ENCODE measurements around the gene ATP8A1. TPM values are rescaled to one million over a fixed set of nuclear protein-coding genes. Genes with fewer than 3 reads are reported as not detected.
"Not testable (repeated sequence)": the region's sequence is repeated elsewhere in the genome, so short reads cannot be mapped to it uniquely, and the experiment has no call there.

Gene ATP8A1
- total RNA-seq, 8 experiments from 2014 or later, result 1.1 to 44.1 (median 31.6) TPM

DNA sequence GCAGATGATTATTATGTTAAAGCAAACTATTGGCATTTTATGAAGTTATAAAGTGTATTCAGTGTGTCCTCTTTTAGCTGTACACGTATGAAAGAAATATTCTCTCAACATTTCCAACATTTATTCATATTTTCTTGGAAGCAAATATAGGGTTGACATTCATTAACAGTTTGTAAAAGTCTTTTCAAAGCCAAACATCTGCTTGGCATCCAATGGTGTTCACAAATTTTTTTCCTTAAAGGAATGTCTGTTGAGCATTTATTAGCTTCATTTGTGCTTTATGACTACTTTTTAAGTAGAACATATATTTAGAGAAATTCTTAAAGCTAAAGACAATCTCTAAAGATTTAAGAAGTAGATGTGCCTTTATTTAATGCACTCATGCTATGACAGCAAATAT, 176.6 kb downstream of the ATP8A1 start:
- Histone ChIP-seq H3K4me1 (replicated peaks in 1 of 2) (peaks cover 24 to 33% of the 10 kb centered on the region in 2 donors), H3K27ac (no peak overlapping the region), H3K4me3 (no peak overlapping the region)
- WGBS, 10 experiments, result 6 to 100% (median 91%) methylated on average over 1 of the region's 1 CpG; no CpG with 5 or more reads in 1 of the 10 experiments
- no peak for ATAC-seq (replicated peaks in 6 of 8)
- in situ Hi-C loops (cut with MboI; ENCODE audit: low pct_unique_long_range_greater_than_20kb in 2 of 9, low sequenced_read_pairs in 9 of 9, unreplicated experiment in 9 of 9), result no loop called here

- peaks cover 23% of the 10 kb centered on the region in 2 donors for H3K4me1 ChIP-seq (replicated peaks in 1 of 2)
- in situ Hi-C loops (cut with MboI; ENCODE audit: low pct_unique_long_range_greater_than_20kb in 2 of 9, low sequenced_read_pairs in 9 of 9, unreplicated experiment in 9 of 9), result no loop called here
- peak in 3 of 8 experiments; percentile 78 to 90 (median 78) for ATAC-seq (replicated peaks in 6 of 8)
- H3K4me3 ChIP-seq, result no peak overlapping the region
- H3K27ac ChIP-seq, result no peak overlapping the region
These were observed 178.0 kb downstream of the ATP8A1 start for GRCh38 chr4:42478946-42479345.

GRCh38 chr4:42478509-42478908, 178.4 kb downstream of the ATP8A1 start:
- Histone ChIP-seq H3K27ac (no peak overlapping the region), H3K4me3 (no peak overlapping the region), H3K4me1 (replicated peaks in 1 of 2) (peaks cover 19% of the 10 kb centered on the region in 2 donors)
- 62 to 100% (median 82%) methylated on average over 1 to 2 of the region's 2 CpGs; no CpG with 5 or more reads in 4 of the 10 experiments for WGBS, 10 experiments
- in situ Hi-C loops (cut with MboI; ENCODE audit: low pct_unique_long_range_greater_than_20kb in 2 of 9, low sequenced_read_pairs in 9 of 9, unreplicated experiment in 9 of 9), result no loop called here
- ATAC-seq (replicated peaks in 6 of 8), result no peak

DNA sequence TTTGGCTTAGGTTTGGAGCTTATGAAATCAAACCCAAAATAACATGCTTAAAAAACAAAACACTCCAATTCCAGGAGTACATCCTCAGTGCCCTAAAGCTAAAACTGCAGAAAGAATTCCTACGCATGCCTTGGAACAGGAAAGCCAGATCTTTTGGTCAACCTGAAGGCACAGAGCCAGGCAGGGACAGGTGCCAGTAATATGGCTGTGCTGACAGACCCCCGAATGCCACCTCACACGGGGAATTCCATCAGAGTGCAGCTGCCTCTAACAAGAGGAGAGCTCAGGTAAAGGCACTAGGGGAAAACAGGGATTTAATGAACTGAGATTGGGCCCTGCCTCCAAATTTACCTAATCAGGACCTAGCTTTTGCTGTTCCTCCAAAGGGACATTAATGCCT, 182.5 kb downstream of the ATP8A1 start:
- no peak for ATAC-seq (replicated peaks in 6 of 8)
- no peak overlapping the region for H3K4me3 ChIP-seq
- 18 to 92% (median 44%) methylated on average over 2 to 3 of the region's 3 CpGs; no CpG with 5 or more reads in 3 of the 10 experiments for WGBS, 10 experiments
- H3K27ac ChIP-seq, result no peak overlapping the region
- in situ Hi-C loops (cut with MboI; ENCODE audit: low pct_unique_long_range_greater_than_20kb in 2 of 9, low sequenced_read_pairs in 9 of 9, unreplicated experiment in 9 of 9), result no loop called here
- no peaks in the 10 kb centered on the region for H3K4me1 ChIP-seq (replicated peaks in 1 of 2)

DNA sequence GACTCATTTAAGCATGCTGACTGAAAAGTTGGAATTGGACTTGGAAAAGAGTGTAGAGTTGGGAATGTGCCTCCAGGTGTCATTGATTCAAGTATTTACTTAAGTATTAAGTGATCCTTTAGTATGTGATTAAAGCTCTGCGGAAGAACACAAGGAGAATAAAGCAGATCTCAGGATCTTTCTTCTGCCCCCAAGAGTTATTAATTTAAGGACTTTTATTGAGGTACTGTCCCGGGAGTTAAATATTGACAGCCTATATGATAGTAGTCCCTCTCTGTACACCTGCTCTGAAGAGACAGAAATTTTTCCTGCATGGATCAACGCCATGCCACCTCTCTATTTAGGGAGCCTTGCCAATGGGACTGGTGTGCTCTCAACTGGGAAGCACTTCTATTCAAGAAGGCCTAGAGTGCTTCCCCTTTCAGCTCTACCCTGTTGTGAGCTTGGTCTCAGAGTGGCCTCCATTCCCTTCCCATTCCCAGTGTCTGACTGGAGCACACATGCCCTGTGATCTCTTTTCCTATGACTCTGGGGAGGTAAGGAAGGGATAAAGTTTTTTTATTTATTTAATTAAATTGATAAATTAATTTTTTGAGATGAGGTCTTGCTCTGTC, 183.7 kb downstream of the ATP8A1 start:
- no peak overlapping the region for H3K27ac ChIP-seq
- in situ Hi-C loops (cut with MboI; ENCODE audit: low pct_unique_long_range_greater_than_20kb in 2 of 9, low sequenced_read_pairs in 9 of 9, unreplicated experiment in 9 of 9), result no loop called here
- H3K4me3 ChIP-seq, result no peak overlapping the region
- no peaks in the 10 kb centered on the region for H3K4me1 ChIP-seq (replicated peaks in 1 of 2)
- 20 to 100% (median 91%) methylated on average over 1 to 3 of the region's 3 CpGs; no CpG with 5 or more reads in 1 of the 10 experiments for WGBS, 10 experiments
- no peak for ATAC-seq (replicated peaks in 6 of 8)

DNA sequence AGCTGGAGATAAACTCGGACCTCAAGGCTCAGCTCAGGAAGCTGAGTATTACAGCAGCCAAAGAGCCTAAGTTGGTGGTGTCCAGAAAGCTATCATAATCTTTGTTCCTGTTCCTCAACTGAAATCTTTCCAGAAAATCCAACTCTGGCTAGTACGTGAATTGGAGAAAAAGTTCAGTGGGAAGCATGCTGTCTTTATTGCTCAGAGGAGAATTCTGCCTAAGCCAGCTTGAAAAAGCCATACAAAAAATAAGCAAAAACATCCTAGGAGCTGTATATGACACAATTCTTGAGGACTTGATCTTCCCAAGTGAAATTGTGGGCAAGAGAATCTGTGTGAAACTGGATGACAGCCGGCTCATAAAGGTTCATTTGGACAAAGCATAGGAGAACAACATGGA, 185.0 kb downstream of the ATP8A1 start:
- Histone ChIP-seq H3K27ac (no peak overlapping the region), H3K4me1 (replicated peaks in 1 of 2) (peaks cover 0 to 5% of the 10 kb centered on the region in 2 donors), H3K4me3 (no peak overlapping the region)
- WGBS, 10 experiments, result 31 to 100% (median 66%) methylated on average over 2 to 3 of the region's 3 CpGs; no CpG with 5 or more reads in 2 of the 10 experiments
- ATAC-seq (replicated peaks in 6 of 8), result no peak
- in situ Hi-C loops (cut with MboI; ENCODE audit: low pct_unique_long_range_greater_than_20kb in 2 of 9, low sequenced_read_pairs in 9 of 9, unreplicated experiment in 9 of 9), result no loop called here

DNA sequence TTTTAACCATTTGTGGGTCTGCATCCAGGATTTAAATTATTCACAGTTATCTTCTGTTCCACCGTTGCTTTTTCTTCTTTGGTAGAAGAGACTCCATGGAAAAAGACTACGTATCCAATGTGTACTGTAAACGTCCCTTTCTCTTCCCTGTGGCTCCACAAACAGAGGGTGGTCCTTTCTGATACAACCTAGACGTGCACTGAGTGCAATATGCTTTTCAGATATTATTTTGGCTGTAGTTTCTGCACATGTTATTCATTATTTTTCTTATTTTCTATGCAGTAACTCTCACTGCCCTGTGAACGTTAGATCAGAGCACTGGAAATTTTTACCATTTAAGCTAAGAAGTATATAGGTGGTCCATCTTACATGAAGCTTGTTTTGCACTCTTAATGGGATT, 186.9 kb downstream of the ATP8A1 start:
- in situ Hi-C loops (cut with MboI; ENCODE audit: low pct_unique_long_range_greater_than_20kb in 2 of 9, low sequenced_read_pairs in 9 of 9, unreplicated experiment in 9 of 9), result no loop called here
- H3K4me3 ChIP-seq, result no peak overlapping the region
- ATAC-seq (replicated peaks in 6 of 8), result no peak
- peaks cover 0 to 5% of the 10 kb centered on the region in 2 donors for H3K4me1 ChIP-seq (replicated peaks in 1 of 2)
- 17 to 86% (median 66%) methylated on average over 1 to 5 of the region's 5 CpGs; no CpG with 5 or more reads in 2 of the 10 experiments for WGBS, 10 experiments
- no peak overlapping the region for H3K27ac ChIP-seq

DNA sequence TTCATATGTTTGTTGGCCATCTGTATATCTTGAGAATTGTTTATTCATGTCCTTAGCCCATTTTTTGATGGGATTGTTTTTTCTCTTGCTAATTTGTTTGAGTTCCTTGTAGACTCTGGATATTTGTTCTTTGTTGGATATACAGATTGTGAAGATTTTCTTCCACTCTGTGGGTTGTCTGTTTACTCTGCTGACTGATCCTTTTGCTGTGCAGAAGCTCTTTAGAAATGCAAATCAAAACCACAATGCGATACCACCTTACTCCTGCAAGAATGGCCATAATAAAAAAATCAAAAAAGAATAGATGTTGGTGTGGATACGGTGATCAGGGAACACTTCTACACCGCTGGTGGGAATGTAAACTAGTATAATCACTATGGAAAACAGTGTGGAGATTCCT, 189.1 kb downstream of the ATP8A1 start:
- peak in 3 of 8 experiments; percentile 28 to 88 (median 48) for ATAC-seq (replicated peaks in 6 of 8)
- in situ Hi-C loops (cut with MboI; ENCODE audit: low pct_unique_long_range_greater_than_20kb in 2 of 9, low sequenced_read_pairs in 9 of 9, unreplicated experiment in 9 of 9); H3K27ac ChIP-seq; H3K4me1 ChIP-seq (replicated peaks in 1 of 2); H3K4me3 ChIP-seq: not testable (repeated sequence)
- 11 to 92% (median 32%) methylated on average over 1 to 3 of the region's 3 CpGs for WGBS, 10 experiments

- ATAC-seq (replicated peaks in 6 of 8), result no peak
- no peak overlapping the region for H3K27ac ChIP-seq
- peaks cover 0 to 5% of the 10 kb centered on the region in 2 donors for H3K4me1 ChIP-seq (replicated peaks in 1 of 2)
- WGBS, 10 experiments, result 40 to 100% (median 73%) methylated on average over 1 to 2 of the region's 2 CpGs
- in situ Hi-C loops (cut with MboI; ENCODE audit: low pct_unique_long_range_greater_than_20kb in 2 of 9, low sequenced_read_pairs in 9 of 9, unreplicated experiment in 9 of 9), result no loop called here
- H3K4me3 ChIP-seq, result no peak overlapping the region
These were observed 190.5 kb downstream of the ATP8A1 start for GRCh38 chr4:42466273-42466844.

GRCh38 chr4:42464550-42465094, 192.3 kb downstream of the ATP8A1 start:
- peaks cover 0 to 5% of the 10 kb centered on the region in 2 donors for H3K4me1 ChIP-seq (replicated peaks in 1 of 2)
- in situ Hi-C loops (cut with MboI; ENCODE audit: low pct_unique_long_range_greater_than_20kb in 2 of 9, low sequenced_read_pairs in 9 of 9, unreplicated experiment in 9 of 9), result no loop called here
- no peak overlapping the region for H3K4me3 ChIP-seq
- no peak for ATAC-seq (replicated peaks in 6 of 8)
- no peak overlapping the region for H3K27ac ChIP-seq
- WGBS, 10 experiments, result 46 to 100% (median 91%) methylated on average over 4 to 8 of the region's 8 CpGs

- H3K4me3 ChIP-seq; in situ Hi-C loops (cut with MboI; ENCODE audit: low pct_unique_long_range_greater_than_20kb in 2 of 9, low sequenced_read_pairs in 9 of 9, unreplicated experiment in 9 of 9); H3K27ac ChIP-seq; ATAC-seq (replicated peaks in 6 of 8): not testable (repeated sequence)
- H3K4me1 ChIP-seq (replicated peaks in 1 of 2), result peaks cover 5 to 19% of the 10 kb centered on the region in 2 donors
- 17 to 100% (median 100%) methylated on average over 1 of the region's 1 CpG; no CpG with 5 or more reads in 5 of the 10 experiments for WGBS, 10 experiments
These were observed 195.7 kb downstream of the ATP8A1 start for GRCh38 chr4:42461216-42461615.

GRCh38 chr4:42460043-42460442, 196.9 kb downstream of the ATP8A1 start:
- no peak for ATAC-seq (replicated peaks in 6 of 8)
- Histone ChIP-seq H3K4me3 (no peak overlapping the region), H3K27ac (no peak overlapping the region), H3K4me1 (replicated peaks in 1 of 2) (peaks cover 8 to 23% of the 10 kb centered on the region in 2 donors)
- WGBS, 10 experiments, result 31 to 100% (median 75%) methylated on average over 1 to 2 of the region's 4 CpGs; no CpG with 5 or more reads in 3 of the 10 experiments
- in situ Hi-C loops (cut with MboI; ENCODE audit: low pct_unique_long_range_greater_than_20kb in 2 of 9, low sequenced_read_pairs in 9 of 9, unreplicated experiment in 9 of 9), result no loop called here

DNA sequence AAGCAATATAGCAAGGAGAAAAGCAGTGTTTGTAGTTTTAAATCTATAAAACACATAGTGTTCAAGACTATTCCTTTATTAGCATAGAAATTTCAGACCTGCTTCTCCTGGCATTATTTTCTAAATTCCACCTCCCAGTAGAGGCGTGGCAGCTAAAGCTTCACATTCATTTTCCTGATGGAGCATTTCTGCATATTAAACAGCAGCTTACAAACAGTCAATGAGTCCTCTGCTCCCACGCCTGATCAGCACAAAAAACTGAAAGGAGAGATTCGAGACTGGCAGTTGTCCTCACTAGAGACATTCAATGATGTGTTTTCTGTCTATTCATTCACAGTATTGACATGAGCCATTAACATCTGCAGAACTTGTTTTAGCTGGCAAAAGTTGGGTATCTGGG, 198.2 kb downstream of the ATP8A1 start:
- ATAC-seq (replicated peaks in 6 of 8), result peak in 7 of 8 experiments; percentile 23 to 95 (median 61)
- WGBS, 10 experiments, result 0 to 66% (median 13%) methylated on average over 2 to 3 of the region's 3 CpGs; no CpG with 5 or more reads in 1 of the 10 experiments
- in situ Hi-C loops (cut with MboI; ENCODE audit: low pct_unique_long_range_greater_than_20kb in 2 of 9, low sequenced_read_pairs in 9 of 9, unreplicated experiment in 9 of 9), result no loop called here
- H3K27ac ChIP-seq, result no peak overlapping the region
- no peak overlapping the region for H3K4me3 ChIP-seq
- peaks cover 19 to 34% of the 10 kb centered on the region in 2 donors for H3K4me1 ChIP-seq (replicated peaks in 1 of 2)

Measured in motor neuron (in vitro differentiated cells).